GM20000 (cell line): ENCODE data around the gene CALML5.

Experiments used
- DNase-seq: peaks from one replicate; pipeline ENCODE4 v3.0.0; 2012; ENCODE audit warnings: low spot score
- TF ChIP-seq, protein P1 (sequence below): IDR thresholded peaks from 2 replicates; pipeline ENCODE4 v1.5.1; 2012; ENCODE audit warnings: mild to moderate bottlenecking, control low read depth; ENCODE audit errors: extremely low read depth, missing control alignments

The CALML5 gene

DNA sequence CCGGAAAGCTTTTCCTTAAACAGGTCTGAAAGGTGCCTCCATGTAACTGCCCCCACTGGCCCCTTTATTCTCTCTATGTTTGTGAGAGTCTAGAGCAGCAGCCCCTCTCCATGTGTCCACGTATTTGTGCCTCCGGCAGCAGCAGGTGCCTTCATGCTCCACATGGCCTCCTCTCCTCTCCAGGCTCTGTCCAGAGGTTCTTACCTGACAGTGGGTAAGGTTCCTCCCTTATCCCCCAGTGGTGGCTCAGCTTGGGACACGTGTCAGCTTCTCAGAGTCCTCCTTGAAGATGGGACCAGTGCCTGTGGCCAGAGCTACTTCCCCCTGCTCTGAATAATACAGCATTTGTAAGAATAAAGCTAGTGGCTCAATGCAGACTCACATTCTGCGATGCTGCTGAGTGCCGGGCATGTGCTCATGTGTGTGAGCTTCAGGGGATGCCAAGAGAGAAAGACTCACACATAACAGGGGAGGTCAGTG lies 33.3 kb upstream of the CALML5 start:
- no peak for DNase-seq
- TF ChIP-seq, protein P1, sequence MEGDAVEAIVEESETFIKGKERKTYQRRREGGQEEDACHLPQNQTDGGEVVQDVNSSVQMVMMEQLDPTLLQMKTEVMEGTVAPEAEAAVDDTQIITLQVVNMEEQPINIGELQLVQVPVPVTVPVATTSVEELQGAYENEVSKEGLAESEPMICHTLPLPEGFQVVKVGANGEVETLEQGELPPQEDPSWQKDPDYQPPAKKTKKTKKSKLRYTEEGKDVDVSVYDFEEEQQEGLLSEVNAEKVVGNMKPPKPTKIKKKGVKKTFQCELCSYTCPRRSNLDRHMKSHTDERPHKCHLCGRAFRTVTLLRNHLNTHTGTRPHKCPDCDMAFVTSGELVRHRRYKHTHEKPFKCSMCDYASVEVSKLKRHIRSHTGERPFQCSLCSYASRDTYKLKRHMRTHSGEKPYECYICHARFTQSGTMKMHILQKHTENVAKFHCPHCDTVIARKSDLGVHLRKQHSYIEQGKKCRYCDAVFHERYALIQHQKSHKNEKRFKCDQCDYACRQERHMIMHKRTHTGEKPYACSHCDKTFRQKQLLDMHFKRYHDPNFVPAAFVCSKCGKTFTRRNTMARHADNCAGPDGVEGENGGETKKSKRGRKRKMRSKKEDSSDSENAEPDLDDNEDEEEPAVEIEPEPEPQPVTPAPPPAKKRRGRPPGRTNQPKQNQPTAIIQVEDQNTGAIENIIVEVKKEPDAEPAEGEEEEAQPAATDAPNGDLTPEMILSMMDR: no peak

DNA sequence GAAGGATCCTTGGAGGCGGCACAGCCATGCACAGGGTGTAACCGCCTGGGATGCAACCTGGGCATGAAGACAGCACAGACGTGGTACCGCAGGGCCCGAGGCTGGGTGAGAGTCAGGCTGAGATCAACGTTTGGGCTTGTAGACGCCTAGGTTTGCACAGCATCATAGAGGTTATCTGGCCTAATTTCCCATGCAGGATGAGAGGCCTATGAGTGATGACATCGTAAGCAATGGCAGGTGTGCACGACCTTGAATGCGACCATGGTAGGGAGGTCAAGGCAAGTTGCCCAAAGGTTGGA lies 32.9 kb upstream of the CALML5 start:
- TF ChIP-seq, protein P1: no peak
- DNase-seq: no peak

DNA sequence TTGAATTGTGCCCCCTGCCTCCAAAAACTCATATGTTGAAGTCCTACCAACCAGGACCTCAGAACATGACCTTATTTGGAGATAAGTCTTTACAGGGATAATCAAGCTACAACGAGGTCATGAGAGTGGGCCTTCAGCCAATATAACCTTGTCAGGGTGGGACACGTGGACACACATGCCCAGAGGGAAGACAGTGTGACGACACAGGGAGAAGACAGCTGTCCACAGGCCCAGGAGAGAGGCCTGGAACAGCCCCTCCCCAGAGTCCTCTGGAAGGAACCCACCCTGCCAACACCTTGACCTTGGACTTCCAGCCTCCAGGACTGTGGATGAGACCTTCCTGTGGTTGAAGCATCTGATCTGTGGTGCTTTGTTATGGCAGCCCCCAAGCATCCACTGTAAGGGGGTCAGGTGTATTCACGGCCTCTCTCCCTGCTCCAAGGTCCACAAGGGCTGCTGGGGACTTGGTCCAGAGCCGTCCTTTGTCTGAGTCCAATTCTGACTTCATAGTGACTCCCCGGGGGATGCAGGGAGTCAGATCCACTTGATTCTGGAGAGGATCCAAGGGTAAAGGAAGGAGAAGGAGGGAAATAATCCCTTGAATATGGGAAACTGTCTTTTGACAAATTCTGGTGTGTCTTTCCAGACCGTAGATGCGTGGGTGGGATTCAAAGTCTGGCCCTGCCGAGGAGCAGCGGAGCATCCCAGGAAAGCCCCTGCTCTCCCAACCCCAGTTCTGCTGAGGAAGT lies 32.4 kb upstream of the CALML5 start:
- no peak for DNase-seq
- TF ChIP-seq, protein P1: no peak

DNA sequence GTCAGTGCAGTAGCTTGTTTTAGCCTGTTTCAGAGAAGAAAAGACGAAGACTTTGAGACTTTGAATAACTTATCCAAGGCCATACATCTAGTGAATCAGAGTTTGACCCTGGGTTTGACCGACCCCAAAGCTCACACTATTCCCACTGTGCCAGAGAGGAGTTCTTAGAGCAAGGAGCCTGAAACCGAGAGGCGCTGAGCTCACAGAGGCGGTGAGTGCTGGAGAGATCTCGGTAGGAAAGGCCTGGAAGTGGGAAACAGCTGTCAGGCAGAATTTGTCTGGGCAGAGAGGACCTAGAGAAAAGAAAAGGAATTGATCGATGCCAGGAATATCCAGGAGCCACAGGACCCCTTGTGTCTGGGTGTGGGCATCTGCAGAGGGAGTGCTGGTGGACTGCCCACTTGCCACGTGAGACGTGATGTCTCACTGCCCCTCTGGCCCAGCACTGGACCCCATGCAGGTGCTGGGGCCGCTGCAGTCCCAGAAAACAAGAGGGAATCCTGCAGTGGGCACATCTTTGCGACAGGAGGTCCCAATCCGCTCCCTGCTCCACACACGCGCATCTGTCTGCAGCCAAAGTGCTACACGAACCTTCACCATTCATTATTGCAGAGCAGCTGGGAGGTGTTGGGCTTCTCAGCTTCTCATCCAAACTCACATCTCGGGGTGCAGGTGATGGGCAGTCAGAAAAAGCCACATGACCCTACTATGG lies 31.6 kb upstream of the CALML5 start:
- no peak for DNase-seq
- TF ChIP-seq, protein P1: no peak

DNA sequence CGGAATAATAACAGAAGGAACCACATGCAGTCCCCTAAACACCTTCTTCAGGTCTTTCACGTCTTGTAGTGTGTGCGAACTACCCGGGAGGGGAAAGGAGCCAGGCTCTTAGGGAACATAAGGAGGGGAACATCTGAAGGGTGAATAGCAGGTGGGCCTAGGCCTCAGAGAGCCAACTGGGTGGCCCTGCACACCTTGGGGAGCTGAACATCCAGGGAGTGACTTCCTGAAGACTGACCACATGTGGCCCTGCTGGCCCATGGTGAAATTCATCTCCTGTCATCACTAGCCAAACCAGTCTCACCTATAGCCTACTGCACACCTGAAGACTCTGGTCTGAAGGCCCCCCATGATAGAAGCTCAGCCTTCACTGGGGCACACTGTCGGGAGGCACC lies 31.0 kb upstream of the CALML5 start:
- no peak for DNase-seq
- TF ChIP-seq, protein P1: no peak

DNA sequence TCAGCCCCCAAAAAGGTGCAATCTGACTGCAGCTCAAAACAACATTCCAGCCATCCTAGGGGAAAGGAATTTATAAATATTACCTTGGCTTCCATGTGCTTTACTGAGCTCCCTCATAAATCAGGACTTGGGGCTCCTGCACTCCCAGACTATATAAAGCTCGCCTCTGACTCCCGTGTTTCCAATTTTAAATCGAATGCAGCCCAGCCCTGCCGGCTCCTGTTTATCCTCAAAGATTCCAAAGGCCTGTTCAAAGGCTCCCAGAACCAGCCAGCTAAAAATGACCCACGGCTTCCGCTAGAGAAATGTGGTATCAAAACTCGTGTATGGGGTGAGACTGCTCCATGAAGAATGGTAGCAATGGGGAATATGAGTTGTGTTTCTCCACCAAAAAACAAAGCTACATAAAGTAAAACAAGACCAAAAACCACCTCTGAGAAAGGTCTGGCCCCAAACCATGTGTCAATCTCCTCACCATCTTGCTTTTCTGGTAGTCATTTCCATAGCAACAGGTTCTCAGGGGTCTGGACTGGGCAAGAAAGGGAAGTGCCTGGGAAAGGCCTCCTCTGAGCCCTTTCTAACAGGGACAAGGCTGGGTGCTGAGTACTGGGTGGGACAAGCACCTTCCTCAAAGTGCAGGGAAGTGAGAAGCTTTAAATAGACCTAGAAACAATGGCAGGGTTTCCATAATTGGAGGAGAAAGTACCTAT lies 30.5 kb upstream of the CALML5 start:
- TF ChIP-seq, protein P1: no peak
- DNase-seq: no peak
